HG03558 (cell line): ENCODE results near the gene ZNF565.
"Not testable (repeated sequence)": the region's sequence is repeated elsewhere in the genome, so short reads cannot be mapped to it uniquely, and the experiment has no call there.

Source experiments
- ATAC-seq: cut with Tn5 transposase; IDR thresholded peaks from one replicate; pipeline ENCODE4 v1.9.1; 2021; ENCODE audit warnings: moderate number of reproducible peaks; ENCODE audit not compliant: unreplicated experiment; ENCODE audit errors: extremely low read depth

ZNF565 gene

GRCh38 chr19:36215276-36216123, 1.0 kb upstream of the ZNF565 start:
- ATAC-seq: no peak

- ATAC-seq: no peak
Measured at GRCh38 chr19:36212895-36213294, 1.6 kb downstream of the ZNF565 start.

- no peak for ATAC-seq
Measured at GRCh38 chr19:36210497-36210896, 4.0 kb downstream of the ZNF565 start.

GRCh38 chr19:36209372-36209771, 5.1 kb downstream of the ZNF565 start:
- no peak for ATAC-seq

- ATAC-seq: no peak
Measured at GRCh38 chr19:36207605-36208252, 6.7 kb downstream of the ZNF565 start.

GRCh38 chr19:36203293-36203692, 11.2 kb downstream of the ZNF565 start:
- no peak for ATAC-seq

GRCh38 chr19:36201684-36202083, 12.8 kb downstream of the ZNF565 start:
- ATAC-seq: no peak

GRCh38 chr19:36198119-36198518, 16.3 kb downstream of the ZNF565 start:
- ATAC-seq: no peak

- ATAC-seq: no peak
Measured at GRCh38 chr19:36196249-36196648, 18.2 kb downstream of the ZNF565 start.

- not testable (repeated sequence) for ATAC-seq
Measured at GRCh38 chr19:36186722-36187121, 27.7 kb downstream of the ZNF565 start.

GRCh38 chr19:36183245-36183628, 31.2 kb downstream of the ZNF565 start:
- no peak for ATAC-seq

- no peak for ATAC-seq
Measured at GRCh38 chr19:36182612-36183244, 31.7 kb downstream of the ZNF565 start.

- ATAC-seq: not testable (repeated sequence)
Measured at GRCh38 chr19:36179077-36179476, 35.4 kb downstream of the ZNF565 start.

- not testable (repeated sequence) for ATAC-seq
Measured at GRCh38 chr19:36173846-36174245, 40.6 kb downstream of the ZNF565 start.

GRCh38 chr19:36172852-36173251, 41.6 kb downstream of the ZNF565 start:
- ATAC-seq: no peak

- ATAC-seq: no peak
Measured at GRCh38 chr19:36169084-36169760, 45.2 kb downstream of the ZNF565 start.

GRCh38 chr19:36163813-36164212, 50.7 kb downstream of the ZNF565 start:
- ATAC-seq: no peak

- ATAC-seq: no peak
Measured at GRCh38 chr19:36160821-36161596, 53.5 kb downstream of the ZNF565 start.

- no peak for ATAC-seq
Measured at GRCh38 chr19:36153126-36153525, 61.3 kb downstream of the ZNF565 start.
